Measurements from ENCODE around the gene BCLAF1. TPM values are rescaled to one million over a fixed set of nuclear protein-coding genes. Genes with fewer than 3 reads are reported as not detected.

The BCLAF1 gene
- total and polyA plus RNA-seq, 9 of the 15 experiments (the other 6 are each of a cell fraction or from before 2014, with no cell fraction given) = 65.4 to 286 (median 165) TPM

GRCh38 chr6:136244061-136244616 is 45.5 kb downstream of the BCLAF1 start:
- WGBS (ENCODE audit: insufficient coverage, low coverage, missing lambda C conversion rate) = 84% methylated on average over 5 of the region's 5 CpGs
- TF ChIP-seq NR4A1 (CRISPR knock-in tag; IDR thresholded peaks at IDR 0.05) (no peak), NR4A1 (tag; IDR thresholded peaks at IDR 0.05) (no peak), ZNF23 (CRISPR knock-in tag; IDR thresholded peaks at IDR 0.05) (no peak), NR2C2 (CRISPR knock-in tag; IDR thresholded peaks at IDR 0.05) (no peak), NR2C2 (tag; IDR thresholded peaks at IDR 0.05) (no peak), HDAC2 (IDR thresholded peaks at IDR 0.05) (no peak), HSF4 (CRISPR knock-in tag; IDR thresholded peaks at IDR 0.05; ENCODE audit: borderline replicate concordance) (no peak), HIVEP1 (CRISPR knock-in tag; IDR thresholded peaks at IDR 0.05) (no peak), CEBPB (tag; IDR thresholded peaks at IDR 0.05) (no peak), HES1 (IDR thresholded peaks at IDR 0.05; ENCODE audit: low read depth) (no peak), ZFX (CRISPR knock-in tag; IDR thresholded peaks at IDR 0.05) (no peak), ETS2 (tag; IDR thresholded peaks at IDR 0.05; ENCODE audit: borderline replicate concordance, poor library complexity, severe bottlenecking) (no peak), NFE2 (IDR thresholded peaks at IDR 0.05; ENCODE audit: low read depth) (no peak), HNRNPK (IDR thresholded peaks at IDR 0.05; ENCODE audit: low read depth, low read length, poor library complexity, severe bottlenecking) (no peak), SLC30A9 (CRISPR knock-in tag; IDR thresholded peaks at IDR 0.05) (no peak), KDM2B (CRISPR knock-in tag; IDR thresholded peaks at IDR 0.05) (no peak), CCAR2 (IDR thresholded peaks at IDR 0.05; ENCODE audit: low read depth, low read length) (no peak), SRSF7 (optimal IDR thresholded peaks at IDR 0.05; ENCODE audit: low read depth, low read length) (no peak), HMBOX1 (IDR thresholded peaks at IDR 0.05) (no peak)
- TF ChIP-seq, protein P1, sequence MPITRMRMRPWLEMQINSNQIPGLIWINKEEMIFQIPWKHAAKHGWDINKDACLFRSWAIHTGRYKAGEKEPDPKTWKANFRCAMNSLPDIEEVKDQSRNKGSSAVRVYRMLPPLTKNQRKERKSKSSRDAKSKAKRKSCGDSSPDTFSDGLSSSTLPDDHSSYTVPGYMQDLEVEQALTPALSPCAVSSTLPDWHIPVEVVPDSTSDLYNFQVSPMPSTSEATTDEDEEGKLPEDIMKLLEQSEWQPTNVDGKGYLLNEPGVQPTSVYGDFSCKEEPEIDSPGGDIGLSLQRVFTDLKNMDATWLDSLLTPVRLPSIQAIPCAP (CRISPR knock-in tag; IDR thresholded peaks at IDR 0.05; ENCODE audit: borderline replicate concordance) = no peak
- TF ChIP-seq, protein P2, sequence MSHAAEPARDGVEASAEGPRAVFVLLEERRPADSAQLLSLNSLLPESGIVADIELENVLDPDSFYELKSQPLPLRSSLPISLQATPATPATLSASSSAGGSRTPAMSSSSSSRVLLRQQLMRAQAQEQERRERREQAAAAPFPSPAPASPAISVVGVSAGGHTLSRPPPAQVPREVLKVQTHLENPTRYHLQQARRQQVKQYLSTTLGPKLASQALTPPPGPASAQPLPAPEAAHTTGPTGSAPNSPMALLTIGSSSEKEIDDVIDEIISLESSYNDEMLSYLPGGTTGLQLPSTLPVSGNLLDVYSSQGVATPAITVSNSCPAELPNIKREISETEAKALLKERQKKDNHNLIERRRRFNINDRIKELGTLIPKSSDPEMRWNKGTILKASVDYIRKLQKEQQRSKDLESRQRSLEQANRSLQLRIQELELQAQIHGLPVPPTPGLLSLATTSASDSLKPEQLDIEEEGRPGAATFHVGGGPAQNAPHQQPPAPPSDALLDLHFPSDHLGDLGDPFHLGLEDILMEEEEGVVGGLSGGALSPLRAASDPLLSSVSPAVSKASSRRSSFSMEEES (CRISPR knock-in tag; IDR thresholded peaks at IDR 0.05) = no peak
- no peak overlapping the region for H2AFZ ChIP-seq (ENCODE audit: low read depth, low read length)
- H3K9me3 ChIP-seq (replicated peaks; ENCODE audit: control insufficient read depth, insufficient read depth, low read depth, low read length) = no peaks in the 10 kb centered on the region
- intact Hi-C loops (cut with micrococcal nuclease) (no loop called here), in situ Hi-C loops (cut with MboI) (no loop called here)
- H3K4me1 ChIP-seq (replicated peaks in 1 of 2; ENCODE audit: control insufficient read depth in 2 of 2, insufficient read depth in 2 of 2, low read length in 2 of 2) = peaks cover 0 to 4% of the 10 kb centered on the region in 2 experiments; a peak in 1 of 5 replicates
- ChIA-PET CTCF (ENCODE audit: low intra/inter-chr PET ratio) (no interaction called here), POLR2A (no interaction called here)
- no peak overlapping the region for H3K9ac ChIP-seq (ENCODE audit: insufficient read depth in 1 of 2, low read depth in 2 of 2, low read length in 2 of 2)
- no peaks in the 10 kb centered on the region for H3K27me3 ChIP-seq (ENCODE audit: control insufficient read depth in 2 of 2, insufficient read depth in 2 of 2, low read length in 2 of 2)
- no peak overlapping the region for H3K4me3 ChIP-seq
- DNase-seq (ENCODE audit: extremely low read depth in 1 of 4, low spot score in 3 of 4) (no peak), FAIRE-seq (no peak), ATAC-seq (peak; percentile 33; the same call in 1 of the 3 replicates)
- BruUV-seq (replicated peaks) = no TSS peak
- peaks cover 88% of the 10 kb centered on the region for H3K36me3 ChIP-seq (ENCODE audit: control insufficient read depth, insufficient read depth, low read length)
- H3K4me2 ChIP-seq (ENCODE audit: insufficient read depth, low read length) = no peak overlapping the region
- H4K20me1 ChIP-seq (replicated peaks; ENCODE audit: control insufficient read depth, insufficient read depth, low read length) = no peaks in the 10 kb centered on the region
- H3K9me1 ChIP-seq (ENCODE audit: control insufficient read depth, insufficient read depth, low read length) = no peaks in the 10 kb centered on the region
- H3K27ac ChIP-seq (ENCODE audit: extremely low read depth, low read depth, low read length) = no peak overlapping the region
- H3K79me2 ChIP-seq (ENCODE audit: control insufficient read depth, insufficient read depth, low read length) = peaks cover 9% of the 10 kb centered on the region
